Upper lobe of left lung (tissue), 4 donors: ENCODE data around the gene CCNB3.

Source experiments
- CTCF ChIP-seq, 6 experiments: fragments of 450-650 bp in 4 of 6; fragments of 200-600 bp in 2 of 6; sonication (generic) in 2 of 6; IDR thresholded peaks; one replicate each; pipeline ENCODE4 v1.5.1; 2016 to 2019; ENCODE audit warnings: antibody characterized with exemption in 6 of 6
- EP300 ChIP-seq, 4 donors: sonication (generic); formaldehyde crosslinking; IDR thresholded peaks; one replicate each; pipeline ENCODE4 v1.5.1; 2017; ENCODE audit warnings: antibody characterized with exemption in 4 of 4, control low read depth in 2 of 4
- POLR2A ChIP-seq, 4 donors: fragments of 450-650 bp; IDR thresholded peaks; one replicate each; pipeline ENCODE4 v1.5.1; 2016 to 2017; ENCODE audit warnings: antibody characterized with exemption in 4 of 4, mild to moderate bottlenecking in 2 of 4
- POLR2AphosphoS5 ChIP-seq, 2 donors: sonication (generic); formaldehyde crosslinking; IDR thresholded peaks; one replicate each; pipeline ENCODE4 v1.5.1; 2017; ENCODE audit warnings: antibody characterized with exemption in 2 of 2

GRCh38 chrX:50381729-50382415, 177.3 kb downstream of the CCNB3 start:
- TF ChIP-seq POLR2A (IDR thresholded peaks at IDR 0.05) (no peak), CTCF (IDR thresholded peaks at IDR 0.05) (no peak), EP300 (IDR thresholded peaks at IDR 0.05) (no peak), POLR2AphosphoS5 (IDR thresholded peaks at IDR 0.05) (no peak)
